HepG2 (cell line): ENCODE results near the gene PIK3CA.

Experiments used
- RAD21 ChIP-seq: fragments of 450-650 bp; formaldehyde crosslinking; IDR thresholded peaks from 2 replicates; pipeline ENCODE4 v1.5.0; 2020; ENCODE audit warnings: mild to moderate bottlenecking
- TP53 ChIP-seq: sonication (generic); formaldehyde crosslinking; conservative IDR thresholded peaks from 2 replicates; pipeline ENCODE4 v1.4.0; 2020; ENCODE audit warnings: missing genetic modification reagents
- TF ChIP-seq, protein P1 (sequence below): sonication (generic); formaldehyde crosslinking; conservative IDR thresholded peaks from 2 replicates; pipeline ENCODE4 v1.4.0; 2020; ENCODE audit warnings: mild to moderate bottlenecking, missing genetic modification reagents, moderate library complexity

DNA sequence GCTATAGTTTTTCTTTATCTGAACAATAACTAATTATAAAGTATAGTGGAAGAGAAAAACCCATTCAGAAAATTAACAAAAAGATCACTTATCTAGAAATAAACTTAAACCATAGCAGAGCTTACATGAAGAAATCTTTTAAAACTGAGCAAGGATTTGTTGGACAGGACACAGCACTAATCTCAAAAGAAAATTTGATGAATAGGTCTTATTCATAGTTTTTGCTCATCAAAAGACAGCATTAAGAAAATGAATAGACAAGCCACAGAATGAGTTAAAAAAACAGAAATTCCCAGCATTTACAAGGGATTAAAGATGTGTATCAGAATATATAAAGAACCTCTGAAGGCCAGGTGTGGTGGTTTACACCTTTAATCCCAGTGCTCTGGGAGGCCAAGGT is 29.5 kb downstream of the PIK3CA start:
- no peak for TF ChIP-seq RAD21 (CRISPR knock-in tag)
- TF ChIP-seq, protein P1, sequence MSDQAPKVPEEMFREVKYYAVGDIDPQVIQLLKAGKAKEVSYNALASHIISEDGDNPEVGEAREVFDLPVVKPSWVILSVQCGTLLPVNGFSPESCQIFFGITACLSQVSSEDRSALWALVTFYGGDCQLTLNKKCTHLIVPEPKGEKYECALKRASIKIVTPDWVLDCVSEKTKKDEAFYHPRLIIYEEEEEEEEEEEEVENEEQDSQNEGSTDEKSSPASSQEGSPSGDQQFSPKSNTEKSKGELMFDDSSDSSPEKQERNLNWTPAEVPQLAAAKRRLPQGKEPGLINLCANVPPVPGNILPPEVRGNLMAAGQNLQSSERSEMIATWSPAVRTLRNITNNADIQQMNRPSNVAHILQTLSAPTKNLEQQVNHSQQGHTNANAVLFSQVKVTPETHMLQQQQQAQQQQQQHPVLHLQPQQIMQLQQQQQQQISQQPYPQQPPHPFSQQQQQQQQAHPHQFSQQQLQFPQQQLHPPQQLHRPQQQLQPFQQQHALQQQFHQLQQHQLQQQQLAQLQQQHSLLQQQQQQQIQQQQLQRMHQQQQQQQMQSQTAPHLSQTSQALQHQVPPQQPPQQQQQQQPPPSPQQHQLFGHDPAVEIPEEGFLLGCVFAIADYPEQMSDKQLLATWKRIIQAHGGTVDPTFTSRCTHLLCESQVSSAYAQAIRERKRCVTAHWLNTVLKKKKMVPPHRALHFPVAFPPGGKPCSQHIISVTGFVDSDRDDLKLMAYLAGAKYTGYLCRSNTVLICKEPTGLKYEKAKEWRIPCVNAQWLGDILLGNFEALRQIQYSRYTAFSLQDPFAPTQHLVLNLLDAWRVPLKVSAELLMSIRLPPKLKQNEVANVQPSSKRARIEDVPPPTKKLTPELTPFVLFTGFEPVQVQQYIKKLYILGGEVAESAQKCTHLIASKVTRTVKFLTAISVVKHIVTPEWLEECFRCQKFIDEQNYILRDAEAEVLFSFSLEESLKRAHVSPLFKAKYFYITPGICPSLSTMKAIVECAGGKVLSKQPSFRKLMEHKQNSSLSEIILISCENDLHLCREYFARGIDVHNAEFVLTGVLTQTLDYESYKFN (CRISPR knock-in tag), result no peak
- TF ChIP-seq TP53, result no peak
